NCI-H460 (cell line): ENCODE measurements around the gene GNG7. TPM values are rescaled to one million over a fixed set of nuclear protein-coding genes. Genes with fewer than 3 reads are reported as not detected.
"Not testable (repeated sequence)": the region's sequence is repeated elsewhere in the genome, so short reads cannot be mapped to it uniquely, and the experiment has no call there.

ENCODE experiments used
- DNase-seq: peaks from one replicate; pipeline ENCODE4 v3.0.0-alpha.2; 2016; ENCODE audit warnings: low read depth; ENCODE audit errors: extremely low read depth
- total RNA-seq: library from RNA; depleted of rRNA; stranded (reverse); fragments of >200 nt; shearing (Covaris generic); gene quantifications from 2 replicates; pipeline ENCODE4 v1.2.3, GENCODE V29; 2014

Gene GNG7
- total RNA-seq, 1 experiment from 2014 or later, result not detected

DNA sequence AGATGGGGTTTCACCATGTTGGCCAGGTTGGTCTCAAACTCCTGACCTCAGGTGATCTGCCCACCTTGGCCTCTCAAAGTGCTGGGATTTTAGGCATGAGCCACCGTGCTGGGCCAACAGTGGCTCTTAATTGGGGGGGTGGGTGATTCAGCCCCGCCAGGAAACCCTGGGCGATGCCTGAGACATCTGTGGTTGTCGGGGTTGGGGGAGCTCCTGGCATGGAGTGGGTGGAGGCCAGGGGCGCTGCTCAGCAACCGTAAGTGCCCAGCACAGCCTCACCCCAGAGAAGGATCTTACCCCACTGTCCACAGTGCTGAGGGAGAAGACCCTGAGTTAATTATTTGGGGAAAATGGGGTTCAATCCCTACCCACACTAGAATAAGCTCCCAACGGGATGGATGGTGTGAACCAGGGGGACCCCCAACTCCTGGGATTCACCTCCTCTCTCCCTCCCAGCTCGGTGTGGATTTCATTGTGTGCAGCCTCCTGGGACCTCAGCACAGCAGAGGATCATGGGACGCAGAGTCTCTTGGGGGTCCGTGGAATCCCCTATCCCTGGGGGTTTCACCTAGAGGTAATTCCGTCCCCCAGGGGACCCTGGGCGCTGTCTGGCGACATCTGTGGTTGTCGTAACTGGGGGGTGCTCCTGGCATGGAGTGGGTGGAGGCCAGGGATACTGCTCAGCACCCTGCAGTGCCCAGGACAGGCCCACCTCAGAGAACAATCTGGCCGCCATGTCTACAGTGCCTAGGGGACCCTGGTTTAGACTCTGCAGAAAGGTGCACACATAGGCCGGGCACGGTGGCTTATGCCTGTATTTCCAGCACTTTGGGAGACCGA is 157.7 kb downstream of the GNG7 start:
- no peak for DNase-seq

- peak; percentile 90 for DNase-seq
Observed at GRCh38 chr19:2543463-2544442, 158.7 kb downstream of the GNG7 start.

DNA sequence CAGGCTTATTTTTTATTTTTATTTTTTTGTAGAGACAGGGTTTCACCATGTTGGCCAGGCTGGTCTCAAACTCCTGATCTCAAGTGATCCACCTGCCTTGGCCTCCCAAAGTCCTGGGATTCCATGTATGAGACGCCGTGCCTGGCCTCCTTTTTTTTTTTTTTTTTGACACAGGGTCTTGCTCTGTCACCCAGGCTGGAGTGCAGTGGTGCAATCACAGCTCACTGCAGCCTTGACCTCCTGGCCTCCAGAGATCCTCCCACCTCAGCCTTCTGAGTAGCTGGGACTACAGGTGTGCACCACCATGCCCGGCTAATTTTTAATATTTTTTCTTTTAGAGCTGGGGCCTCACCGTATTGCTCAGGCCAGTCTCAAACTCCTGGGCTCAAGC is 159.4 kb downstream of the GNG7 start:
- DNase-seq, result not testable (repeated sequence)

- DNase-seq, result no peak
Observed at GRCh38 chr19:2542341-2543069, 160.0 kb downstream of the GNG7 start.

DNA sequence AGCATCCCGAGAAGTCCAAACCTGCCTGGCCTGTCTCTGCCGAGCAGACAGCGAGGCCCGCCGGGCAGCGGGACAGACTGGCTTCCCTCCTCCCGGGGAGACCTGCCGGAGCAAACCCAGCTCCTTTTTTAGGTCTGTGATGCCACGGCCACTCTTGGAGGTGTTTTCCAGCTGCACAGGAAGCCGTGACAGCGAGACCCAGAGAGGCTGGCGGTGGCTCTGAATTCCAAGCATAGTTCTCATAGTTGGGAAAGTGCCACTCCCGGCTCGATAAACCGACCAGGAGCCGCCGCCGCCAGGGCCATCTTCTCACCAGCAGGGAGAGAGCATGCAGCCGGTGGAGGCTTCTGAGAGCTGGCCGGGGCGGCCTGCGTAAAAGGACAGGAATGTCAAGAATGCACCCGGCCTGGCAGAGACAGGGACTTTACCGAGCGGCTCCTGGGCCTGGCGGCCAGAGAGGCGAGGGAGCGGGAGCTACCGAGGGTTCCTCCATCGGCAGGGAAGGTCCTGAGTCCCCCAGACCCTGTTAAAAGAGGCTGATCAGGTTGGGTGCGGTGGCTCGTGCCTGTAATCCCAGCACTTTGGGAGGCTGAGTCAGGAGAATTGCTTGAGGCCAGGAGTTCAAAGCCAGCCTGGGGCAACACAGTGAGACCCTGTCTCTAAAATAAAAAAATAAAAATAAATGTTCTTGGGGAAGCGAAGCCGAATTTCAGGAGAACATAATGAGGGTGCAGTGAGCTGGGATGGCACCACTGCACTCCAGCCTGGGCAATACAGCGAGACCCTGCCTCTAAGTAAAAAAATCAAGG is 161.6 kb downstream of the GNG7 start:
- peak; percentile 91 for DNase-seq

- no peak for DNase-seq
Observed at GRCh38 chr19:2540251-2540645, 162.2 kb downstream of the GNG7 start.

DNA sequence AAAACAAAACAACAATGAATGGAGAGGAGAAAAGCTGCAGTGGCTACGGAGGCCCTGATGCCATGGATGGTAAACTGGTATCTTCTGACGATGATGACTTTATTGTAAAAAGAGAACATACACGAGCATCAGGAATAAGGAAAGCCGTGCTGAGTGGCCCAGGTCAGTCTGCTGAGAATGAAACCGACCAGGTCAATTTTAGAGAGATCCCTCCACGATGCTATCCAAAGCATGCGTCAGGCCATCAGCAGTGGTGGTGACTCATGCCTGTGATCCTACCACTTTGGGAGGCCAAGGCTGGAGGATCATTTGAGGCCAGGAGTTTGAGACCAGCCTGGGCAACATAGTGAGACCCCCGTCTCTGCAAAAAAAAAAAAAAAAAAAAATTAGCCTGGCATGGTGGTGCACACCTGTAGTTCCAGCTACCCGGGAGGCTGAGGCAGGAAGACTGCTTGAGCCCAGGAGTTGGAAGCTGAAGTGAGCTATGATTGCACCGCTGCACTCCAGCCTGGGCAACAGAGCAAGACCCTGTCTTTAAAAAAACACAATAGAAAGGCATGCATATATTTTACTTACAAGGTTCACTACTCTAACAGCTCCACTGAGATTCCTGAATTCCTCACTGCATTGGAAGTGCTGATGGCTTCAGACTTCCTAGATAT is 164.3 kb downstream of the GNG7 start:
- no peak for DNase-seq

DNA sequence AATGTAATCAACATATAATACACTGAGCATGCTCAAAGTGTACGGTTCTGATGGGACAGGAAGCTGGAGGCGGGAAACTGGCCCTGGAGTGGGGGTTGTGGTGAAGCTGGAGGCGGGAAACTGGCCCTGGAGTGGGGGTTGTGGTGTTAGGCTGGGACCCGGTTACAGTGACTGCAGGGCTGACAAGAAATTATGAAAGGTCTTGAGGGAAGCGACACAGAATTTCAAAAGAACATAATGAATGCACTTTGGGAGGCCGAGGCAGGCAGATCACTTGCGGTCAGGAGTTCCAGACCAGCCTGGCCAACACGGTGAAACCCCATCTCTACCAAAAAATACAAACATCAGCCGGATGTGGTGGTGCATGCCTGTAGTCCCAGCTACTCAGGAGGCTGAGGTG is 164.9 kb downstream of the GNG7 start:
- not testable (repeated sequence) for DNase-seq

GRCh38 chr19:2536461-2536860 is 166.0 kb downstream of the GNG7 start:
- no peak for DNase-seq

GRCh38 chr19:2534423-2535013 is 168.0 kb downstream of the GNG7 start:
- no peak for DNase-seq

DNA sequence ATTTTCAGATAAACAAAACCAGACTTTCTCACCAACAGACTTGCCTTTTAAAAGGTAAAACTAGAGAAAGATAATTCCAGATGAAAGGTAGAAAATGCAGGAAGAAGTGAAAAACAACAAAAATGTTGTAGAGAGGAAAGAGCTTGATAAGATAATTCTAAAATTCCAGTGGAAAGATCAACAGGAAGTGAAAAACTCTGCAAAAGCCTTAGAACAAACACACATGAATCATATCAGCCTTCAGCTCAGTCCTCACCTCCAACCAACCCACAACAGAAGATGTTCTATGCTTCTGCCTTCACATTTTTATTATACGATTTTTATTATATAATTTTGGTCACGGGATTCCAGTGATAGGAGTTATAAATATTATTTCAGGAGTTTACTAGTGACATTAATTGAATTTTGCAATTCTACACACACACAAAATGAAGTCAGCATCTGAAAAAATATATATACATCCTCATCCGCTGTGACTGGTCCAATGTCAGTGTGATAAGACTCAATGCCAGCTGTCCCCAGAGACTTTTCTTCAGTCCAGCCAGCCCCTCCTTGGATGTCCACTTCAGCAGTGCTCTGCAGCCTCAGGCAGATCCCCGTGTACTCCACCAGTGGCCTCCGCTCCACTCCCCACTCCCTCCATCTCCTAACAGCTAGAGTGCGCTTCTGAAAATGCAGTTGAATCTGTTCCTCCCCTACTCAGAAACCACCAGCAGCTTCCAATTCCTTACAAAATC is 168.6 kb downstream of the GNG7 start:
- no peak for DNase-seq

DNA sequence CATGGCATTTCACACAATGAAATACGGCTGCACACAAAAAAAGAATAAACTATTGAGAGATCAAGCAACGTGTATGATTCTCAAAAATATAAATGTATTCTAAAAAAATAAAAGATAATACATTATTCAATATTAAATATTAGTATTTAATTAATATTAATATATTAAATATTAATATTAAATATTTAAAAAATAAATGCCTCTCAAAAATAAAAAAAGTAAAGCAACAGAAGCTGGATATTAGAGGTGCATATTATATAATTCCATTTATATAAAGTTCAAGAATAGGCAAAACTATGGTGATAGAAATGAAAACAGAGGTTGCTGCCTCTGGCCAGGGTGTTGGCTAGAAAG is 169.4 kb downstream of the GNG7 start:
- DNase-seq, result no peak

DNA sequence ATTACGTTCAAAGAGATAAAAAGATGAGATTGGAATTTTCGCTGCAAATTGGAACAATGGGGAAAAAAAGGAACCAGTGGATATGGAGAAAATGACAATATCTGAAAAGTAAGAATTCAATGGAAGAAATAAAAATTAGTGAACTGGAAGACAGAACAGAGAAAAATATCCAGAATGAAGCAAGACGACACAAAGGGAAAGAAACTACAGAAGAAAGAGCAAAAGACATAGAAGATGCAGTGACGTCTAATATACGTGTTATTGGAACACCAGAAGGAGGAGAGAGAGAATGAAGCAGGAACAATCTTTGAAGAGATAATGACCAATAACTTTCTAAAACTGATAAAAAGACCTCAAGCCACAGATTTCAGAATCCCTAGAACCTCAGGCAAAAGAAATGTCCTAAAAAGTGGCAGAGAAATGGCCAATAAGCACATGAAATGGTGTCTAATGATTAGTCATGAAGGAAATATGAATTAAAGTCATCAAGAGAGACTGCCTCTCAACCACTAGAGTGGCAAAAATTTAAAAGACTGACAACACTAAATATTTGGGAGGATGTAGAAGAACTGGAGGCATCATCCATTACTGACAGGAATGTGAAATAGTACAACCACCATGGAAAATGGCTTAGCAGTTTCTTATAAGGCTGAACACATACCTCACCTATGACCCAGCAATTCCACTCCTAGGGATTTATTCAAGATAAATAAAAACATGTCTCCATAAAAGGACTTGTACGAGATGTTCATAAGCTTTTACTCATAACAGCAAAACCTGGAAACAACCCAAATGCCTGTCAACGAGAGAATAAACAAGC is 170.0 kb downstream of the GNG7 start:
- peak; percentile 90 for DNase-seq

DNA sequence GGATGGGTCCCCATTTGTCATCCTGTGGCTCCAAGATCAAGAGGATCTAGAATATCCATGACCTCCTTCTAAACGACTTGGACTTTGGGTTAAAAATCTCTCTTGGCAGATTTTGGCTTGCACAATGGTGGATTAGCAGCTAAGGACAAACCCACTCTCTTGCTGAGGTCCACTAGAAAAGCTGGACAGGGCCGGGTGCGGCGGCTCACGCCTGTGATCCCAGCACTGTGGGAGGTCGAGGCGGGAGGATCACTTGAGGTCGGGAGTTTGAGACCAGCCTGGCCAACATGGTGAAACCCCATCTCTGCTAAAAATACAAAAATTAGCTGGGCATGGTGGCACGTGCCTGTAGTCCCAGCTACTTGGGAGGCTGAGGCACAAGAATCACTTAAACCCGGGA is 172.6 kb downstream of the GNG7 start:
- not testable (repeated sequence) for DNase-seq

DNA sequence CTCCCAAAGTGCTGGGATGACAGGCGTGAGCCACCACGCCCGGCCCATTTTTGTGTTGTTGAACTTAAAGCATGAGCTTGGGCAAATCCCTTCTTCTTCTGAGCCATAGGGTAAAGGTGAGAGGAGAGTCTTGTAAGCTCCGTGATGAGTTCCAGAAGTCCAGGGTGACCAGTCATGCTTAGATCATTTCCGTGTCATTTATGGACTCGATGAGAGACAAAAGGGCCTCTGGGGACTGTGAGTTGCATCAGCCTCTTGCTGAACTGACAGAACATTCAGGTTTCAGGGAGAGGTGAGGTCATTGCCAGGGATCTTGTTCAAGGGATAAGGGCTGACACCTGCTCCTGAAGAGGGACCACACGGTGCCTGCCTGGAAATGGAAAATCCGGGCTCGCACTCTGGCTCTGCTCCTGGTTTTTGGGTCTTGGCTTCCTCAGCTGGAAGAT is 173.0 kb downstream of the GNG7 start:
- DNase-seq, result peak; percentile 94

DNA sequence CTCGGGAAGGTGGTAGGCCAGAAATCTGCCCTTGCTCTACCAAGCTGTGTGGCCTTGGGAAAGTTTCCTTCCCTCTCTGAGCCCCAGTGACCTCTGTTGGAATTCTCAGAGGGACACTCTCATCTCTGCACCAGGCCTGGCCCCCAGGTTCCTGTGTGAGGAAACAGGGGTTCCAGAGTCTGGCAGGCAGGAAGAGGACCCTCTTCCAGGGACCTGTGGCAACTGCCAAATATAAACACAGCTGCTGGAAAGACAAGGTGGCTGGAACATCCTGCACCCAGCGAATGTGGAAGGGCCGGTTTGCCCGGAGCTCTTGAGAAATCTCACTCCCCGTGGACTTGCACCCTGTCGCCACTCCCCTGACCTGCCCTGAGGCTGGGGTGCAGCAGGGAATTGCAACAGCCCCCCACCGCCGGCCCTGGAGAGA is 173.8 kb downstream of the GNG7 start:
- no peak for DNase-seq

DNA sequence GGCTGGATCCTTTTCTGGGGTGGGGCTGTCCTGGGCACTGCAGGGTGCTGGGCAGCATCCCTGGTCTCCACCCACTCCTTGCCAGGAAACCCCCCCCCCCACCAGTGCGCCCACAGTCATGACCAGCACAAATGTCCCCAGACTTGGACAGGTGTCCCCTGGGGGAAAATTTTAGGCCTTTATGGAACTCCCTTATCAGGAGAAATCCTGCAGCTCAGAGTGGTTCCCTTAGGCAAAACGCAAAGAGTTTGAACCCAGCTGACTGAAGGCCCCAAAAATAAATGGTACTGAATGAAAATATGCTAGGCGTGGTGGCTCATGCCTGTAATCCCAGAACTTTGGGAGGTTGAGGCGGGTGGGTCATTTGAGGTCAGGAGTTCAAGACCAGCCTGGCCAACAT is 174.8 kb downstream of the GNG7 start:
- DNase-seq, result no peak

- no peak for DNase-seq
Observed at GRCh38 chr19:2527171-2527570, 175.3 kb downstream of the GNG7 start.
